Measurements from ENCODE around the gene GNPDA1.

GNPDA1 gene

DNA sequence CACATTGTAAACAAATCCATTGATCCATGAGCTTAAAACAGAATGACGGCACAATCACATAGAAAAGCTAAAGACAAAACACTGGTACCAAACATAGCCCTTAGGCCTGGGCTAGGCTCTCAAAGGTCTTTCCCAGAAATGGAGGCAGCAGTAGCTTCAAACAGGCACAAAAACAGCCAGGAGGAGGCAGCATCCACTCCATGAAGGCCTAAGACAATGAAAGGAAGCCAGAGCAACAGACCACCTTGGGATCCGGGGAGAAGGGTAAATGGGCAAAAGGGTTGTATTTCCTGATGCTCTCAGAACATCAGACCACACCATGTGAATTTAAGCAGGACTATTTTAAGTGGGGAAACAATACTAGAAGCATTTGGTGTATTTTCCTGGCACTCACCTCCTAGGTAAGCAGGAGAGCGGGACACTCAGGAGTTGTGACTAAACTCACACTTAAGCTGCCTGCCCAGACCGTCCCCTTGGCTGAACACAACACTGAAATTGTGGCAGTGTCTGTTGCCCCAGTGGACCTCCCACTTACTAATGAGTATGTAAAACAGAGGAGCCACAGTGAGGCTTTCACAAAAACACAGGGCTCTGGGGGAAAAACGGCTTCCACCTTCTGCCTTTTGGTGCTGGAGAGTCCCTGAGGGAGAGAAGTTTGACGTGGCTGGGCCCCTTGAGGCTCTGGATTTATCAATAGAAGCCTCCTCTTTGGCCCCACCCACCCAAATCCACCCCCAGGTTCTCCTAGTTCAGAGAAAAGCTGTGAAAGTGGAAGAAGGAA is 11.9 kb downstream of the GNPDA1 start:
- TF ChIP-seq, protein P1, sequence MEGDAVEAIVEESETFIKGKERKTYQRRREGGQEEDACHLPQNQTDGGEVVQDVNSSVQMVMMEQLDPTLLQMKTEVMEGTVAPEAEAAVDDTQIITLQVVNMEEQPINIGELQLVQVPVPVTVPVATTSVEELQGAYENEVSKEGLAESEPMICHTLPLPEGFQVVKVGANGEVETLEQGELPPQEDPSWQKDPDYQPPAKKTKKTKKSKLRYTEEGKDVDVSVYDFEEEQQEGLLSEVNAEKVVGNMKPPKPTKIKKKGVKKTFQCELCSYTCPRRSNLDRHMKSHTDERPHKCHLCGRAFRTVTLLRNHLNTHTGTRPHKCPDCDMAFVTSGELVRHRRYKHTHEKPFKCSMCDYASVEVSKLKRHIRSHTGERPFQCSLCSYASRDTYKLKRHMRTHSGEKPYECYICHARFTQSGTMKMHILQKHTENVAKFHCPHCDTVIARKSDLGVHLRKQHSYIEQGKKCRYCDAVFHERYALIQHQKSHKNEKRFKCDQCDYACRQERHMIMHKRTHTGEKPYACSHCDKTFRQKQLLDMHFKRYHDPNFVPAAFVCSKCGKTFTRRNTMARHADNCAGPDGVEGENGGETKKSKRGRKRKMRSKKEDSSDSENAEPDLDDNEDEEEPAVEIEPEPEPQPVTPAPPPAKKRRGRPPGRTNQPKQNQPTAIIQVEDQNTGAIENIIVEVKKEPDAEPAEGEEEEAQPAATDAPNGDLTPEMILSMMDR (IDR thresholded peaks at IDR 0.05; ENCODE audit: low read length, missing control alignments): peak; percentile 50
- no peak overlapping the region for H3K4me3 ChIP-seq (replicated peaks; ENCODE audit: low read depth, low read length)
- peak; percentile 41 for DNase-seq (ENCODE audit: low read depth)

DNA sequence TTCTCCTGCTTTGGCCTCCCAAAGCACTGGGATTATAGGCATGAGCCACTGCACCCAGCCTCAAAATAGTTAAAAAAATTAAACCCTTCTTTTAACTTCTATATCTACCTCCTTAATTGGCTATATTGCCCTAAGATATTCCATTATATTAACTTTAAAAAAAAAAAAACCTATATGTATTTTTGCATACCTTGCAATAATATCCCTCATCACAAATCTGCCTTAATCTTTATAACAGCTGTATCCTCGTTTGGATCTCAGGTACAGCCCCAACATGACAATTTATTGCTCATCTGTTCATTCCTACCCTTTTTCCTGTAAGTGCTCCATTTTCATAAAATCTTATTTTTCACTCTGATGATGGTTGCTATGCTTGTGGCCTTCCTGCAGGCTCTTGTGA is 12.7 kb downstream of the GNPDA1 start:
- no peak for DNase-seq (ENCODE audit: low read depth)
- H3K4me3 ChIP-seq (replicated peaks; ENCODE audit: low read depth, low read length): no peak overlapping the region
- TF ChIP-seq, protein P1 (IDR thresholded peaks at IDR 0.05; ENCODE audit: low read length, missing control alignments): no peak

DNA sequence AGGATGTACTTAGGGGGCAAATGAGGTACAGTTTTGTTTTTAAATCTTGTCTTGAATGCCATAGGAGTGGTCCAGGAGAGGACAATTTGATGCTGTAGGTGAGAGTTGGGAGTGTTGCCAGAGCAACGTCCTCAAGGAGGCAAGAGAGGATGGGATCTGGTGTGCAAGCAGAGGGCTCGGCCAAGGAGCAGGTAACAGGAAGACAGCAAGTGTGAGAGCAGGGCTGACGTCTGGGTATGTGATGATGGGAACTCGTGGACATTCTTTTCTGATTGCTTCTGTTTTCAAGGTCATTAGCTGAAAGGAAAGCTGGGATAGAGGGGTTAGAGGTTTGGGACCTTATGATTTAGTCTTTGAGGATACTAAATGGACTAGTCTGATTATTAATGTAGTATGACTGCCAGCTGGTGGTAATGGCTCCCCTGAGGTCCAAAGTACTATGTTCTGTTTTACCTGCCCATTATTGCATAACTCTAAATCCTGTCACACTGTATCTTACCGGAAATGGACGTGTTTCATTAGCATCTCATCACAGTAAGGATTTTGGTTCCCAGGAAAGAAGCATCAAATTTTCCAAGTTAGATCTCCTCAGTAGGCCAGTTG is 15.4 kb downstream of the GNPDA1 start:
- TF ChIP-seq, protein P1 (IDR thresholded peaks at IDR 0.05; ENCODE audit: low read length, missing control alignments): no peak
- H3K4me3 ChIP-seq (replicated peaks; ENCODE audit: low read depth, low read length): no peak overlapping the region
- no peak for DNase-seq (ENCODE audit: low read depth)

DNA sequence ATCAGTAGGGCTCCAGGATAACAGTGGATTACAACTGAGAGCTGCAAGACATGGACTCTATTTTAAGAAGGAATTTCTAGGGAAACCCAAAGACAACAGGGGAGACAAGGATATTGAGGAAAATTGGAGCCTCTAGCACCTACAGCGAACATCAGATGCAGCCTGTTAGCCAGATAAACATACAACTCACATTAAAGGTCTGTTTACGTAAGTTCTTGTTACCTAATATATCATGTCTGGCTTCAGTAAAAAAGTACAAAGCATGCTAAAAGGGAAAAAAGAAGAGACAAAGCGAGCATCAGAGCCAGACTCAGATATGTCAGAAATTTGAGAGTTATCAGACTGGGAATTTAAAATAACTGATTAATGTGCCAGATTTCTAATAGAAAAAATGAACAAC is 17.2 kb downstream of the GNPDA1 start:
- DNase-seq (ENCODE audit: low read depth): no peak
- TF ChIP-seq, protein P1 (IDR thresholded peaks at IDR 0.05; ENCODE audit: low read length, missing control alignments): no peak
- no peak overlapping the region for H3K4me3 ChIP-seq (replicated peaks; ENCODE audit: low read depth, low read length)

DNA sequence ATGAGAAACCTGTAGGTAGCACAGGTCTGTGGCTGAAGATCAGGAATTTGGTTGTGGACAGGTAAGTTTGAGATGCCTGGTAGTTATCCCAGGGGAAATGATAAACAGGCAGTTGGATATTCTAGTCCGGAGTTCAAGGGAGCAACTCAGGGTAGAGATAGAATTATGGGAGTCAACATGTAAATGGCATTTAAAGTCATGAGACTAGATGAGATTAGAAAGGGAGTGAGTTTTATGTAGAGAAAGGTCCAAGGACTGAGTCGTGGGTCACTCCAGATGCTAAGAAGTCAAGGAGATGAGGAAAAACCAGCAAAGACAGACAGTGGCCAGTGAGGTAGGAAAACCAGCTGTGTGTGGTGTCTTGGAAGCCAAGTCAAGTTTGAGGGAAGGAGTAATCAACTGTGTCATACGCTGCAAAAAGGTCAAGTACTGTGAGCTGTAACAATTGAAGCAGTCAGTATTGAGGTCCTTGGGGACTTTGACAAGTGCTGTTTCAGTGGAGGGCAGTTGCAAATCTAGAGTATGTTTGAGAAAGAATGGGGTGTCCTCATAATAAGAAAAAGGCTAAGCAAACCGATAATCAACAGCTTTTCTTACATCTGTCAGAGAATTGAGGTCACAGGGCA is 18.2 kb downstream of the GNPDA1 start:
- TF ChIP-seq, protein P1 (IDR thresholded peaks at IDR 0.05; ENCODE audit: low read length, missing control alignments): no peak
- no peak overlapping the region for H3K4me3 ChIP-seq (replicated peaks; ENCODE audit: low read depth, low read length)
- no peak for DNase-seq (ENCODE audit: low read depth)

DNA sequence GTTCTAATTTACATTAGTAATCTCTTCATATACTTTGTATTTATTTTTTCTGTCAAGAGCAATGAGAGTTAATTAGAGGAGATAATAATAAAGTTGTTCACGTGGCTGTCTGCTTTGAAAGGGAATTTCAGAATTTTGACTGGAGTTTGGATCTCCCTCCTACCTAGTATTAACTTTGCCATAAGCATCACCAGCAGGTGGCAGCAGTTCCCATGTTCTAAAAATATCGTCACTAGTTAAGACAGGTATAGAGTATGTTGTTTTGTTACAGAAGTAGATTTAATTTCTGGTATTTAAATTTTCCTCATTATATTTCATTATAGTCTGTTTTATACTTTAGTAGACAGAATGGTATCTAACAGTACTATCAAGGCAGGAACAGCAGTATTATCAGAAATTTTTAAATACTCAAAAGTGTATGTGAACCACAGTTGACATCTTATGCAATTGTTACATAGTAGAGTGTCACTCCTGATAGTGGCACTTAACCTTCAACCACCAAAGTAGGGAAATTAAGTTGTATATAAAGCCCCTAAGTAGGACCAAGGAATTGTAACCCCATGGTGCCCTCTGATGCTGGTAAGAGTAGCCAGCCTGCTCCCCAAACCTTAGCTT is 20.4 kb downstream of the GNPDA1 start:
- no peak overlapping the region for H3K4me3 ChIP-seq (replicated peaks; ENCODE audit: low read depth, low read length)
- TF ChIP-seq, protein P1 (IDR thresholded peaks at IDR 0.05; ENCODE audit: low read length, missing control alignments): peak; percentile 77
- DNase-seq (ENCODE audit: low read depth): peak; percentile 79

All from fibroblast of pulmonary artery (primary cell).